Transverse colon (tissue), 4 donors: ENCODE measurements around the gene ZNF341. TPM values are rescaled to one million over a fixed set of nuclear protein-coding genes. Genes with fewer than 3 reads are reported as not detected.

Source experiments
- DNase-seq: peaks from one replicate; pipeline ENCODE4 v3.0.0-alpha.2; 2019
- H3K27ac ChIP-seq, 4 donors: fragments of 200-600 bp; sonication (generic); 2 replicates each; pipeline ENCODE4 v1.5.1; 2016 to 2018; ENCODE audit warnings: inconsistent platforms in 4 of 4
- H3K27me3 ChIP-seq: fragments of 200-600 bp; sonication (generic); 2 replicates; pipeline ENCODE4 v1.5.1; 2017; ENCODE audit warnings: inconsistent platforms
- H3K36me3 ChIP-seq, 4 donors: fragments of 200-600 bp; sonication (generic); 2 replicates each; pipeline ENCODE4 v1.5.1; 2017 to 2019; ENCODE audit warnings: inconsistent platforms in 4 of 4
- H3K4me1 ChIP-seq, 4 donors: fragments of 200-600 bp; sonication (generic); 2 replicates each; pipeline ENCODE4 v1.5.1; 2017 to 2020; ENCODE audit warnings: inconsistent platforms in 4 of 4
- H3K4me3 ChIP-seq, 4 donors: fragments of 200-600 bp; sonication (generic); 1 replicate in 1 of 4; 2 replicates in 3 of 4; pipeline versions ENCODE4 v1.5.1 to v1.6.1; 2017 to 2019; ENCODE audit warnings: inconsistent platforms in 4 of 4
- H3K9me3 ChIP-seq, 2 donors: fragments of 200-600 bp; sonication (generic); 2 replicates each; pipeline ENCODE4 v1.5.1; 2017 to 2019; ENCODE audit warnings: inconsistent platforms in 2 of 2
- CTCF ChIP-seq, 5 experiments: fragments of 200-600 bp in 3 of 5; fragments of 450-650 bp in 2 of 5; sonication (generic) in 3 of 5; IDR thresholded peaks; 1 replicate in 2 of 5; 2 replicates in 3 of 5; pipeline ENCODE4 v1.5.1; 2016 to 2017; ENCODE audit warnings: antibody characterized with exemption in 5 of 5, inconsistent platforms in 3 of 5, mild to moderate bottlenecking in 2 of 5, moderate library complexity in 1 of 5
- EP300 ChIP-seq: sonication (generic); formaldehyde crosslinking; IDR thresholded peaks from one replicate; pipeline ENCODE4 v1.6.1; 2017; ENCODE audit warnings: antibody characterized with exemption, low read depth
- POLR2A ChIP-seq: fragments of 450-650 bp; IDR thresholded peaks from one replicate; pipeline ENCODE4 v1.6.1; 2016; ENCODE audit warnings: antibody characterized with exemption, mild to moderate bottlenecking, moderate library complexity
- POLR2AphosphoS5 ChIP-seq, 3 donors: sonication (generic); formaldehyde crosslinking; IDR thresholded peaks; one replicate each; pipeline ENCODE4 v1.6.1; 2016; ENCODE audit warnings: antibody characterized with exemption in 3 of 3
- WGBS, 2 donors: methylation state at CpG; one replicate each; pipeline ENCODE4 v1.1.5; 2018; ENCODE audit warnings: low coverage in 1 of 2; 5-methylcytosine and 5-hydroxymethylcytosine counted together
- in situ Hi-C, 4 donors: fragments of 200-750 bp; cut with MboI; loops; one replicate each; pipeline versions ENCODE4 v1.15.0 to v1.15.1; 2017; ENCODE audit warnings: low sequenced_read_pairs in 3 of 4, low pct_ligation_motif_present in 1 of 4, low pct_unique_long_range_greater_than_20kb in 1 of 4
- intact Hi-C: fragments of 100-400 bp; cut with DNase I; formaldehyde crosslinking; loops from one replicate; pipeline ENCODE4 v1.15.1; 2023; ENCODE audit warnings: low total_unique reads
- total RNA-seq, 4 donors: library from RNA; depleted of rRNA; stranded (reverse); fragments of >200 nt; gene quantifications; one replicate each; pipeline ENCODE4 v1.1.0, GENCODE V29; 2016

The ZNF341 gene
- total RNA-seq, 4 donors from 2014 or later, result 3.8 to 7.2 (median 7.1) TPM

- TF ChIP-seq POLR2AphosphoS5 (IDR thresholded peaks at IDR 0.05), result no peak
- no peak for TF ChIP-seq CTCF (IDR thresholded peaks at IDR 0.05)
- no peak for TF ChIP-seq POLR2A
- TF ChIP-seq EP300, result no peak
- intact Hi-C loops (no loop called here), in situ Hi-C loops (no loop called here)
- Histone ChIP-seq H3K4me1 (no peaks in the 10 kb centered on the region), H3K27ac (no peak overlapping the region), H3K4me3 (no peak overlapping the region), H3K36me3 (peaks cover 0 to 4% (median 2%) of the 10 kb centered on the region in 4 donors), H3K27me3 (no peaks in the 10 kb centered on the region), H3K9me3 (no peaks in the 10 kb centered on the region)
- no peak for DNase-seq
- WGBS, 2 donors, result 89 to 94% methylated on average over 1 to 2 of the region's 2 CpGs
Measured at GRCh38 chr20:33767777-33768138, 36.0 kb downstream of the ZNF341 start.

- intact Hi-C loops, result no loop called here
- no peaks in the 10 kb centered on the region for H3K4me1 ChIP-seq
Measured at GRCh38 chr20:33769043-33769442, 37.2 kb downstream of the ZNF341 start.

GRCh38 chr20:33770005-33770404, 38.2 kb downstream of the ZNF341 start:
- TF ChIP-seq CTCF (IDR thresholded peaks at IDR 0.05), result peak in 4 of 5 experiments; percentile 20 to 41 (median 28)
- no peak for TF ChIP-seq POLR2AphosphoS5 (IDR thresholded peaks at IDR 0.05)
- no peak for TF ChIP-seq EP300
- no peak for TF ChIP-seq POLR2A
- peak; percentile 52 for DNase-seq
- Histone ChIP-seq H3K36me3 (peaks cover 0 to 4% (median 2%) of the 10 kb centered on the region in 4 donors), H3K27me3 (no peaks in the 10 kb centered on the region), H3K4me1 (no peaks in the 10 kb centered on the region), H3K9me3 (no peaks in the 10 kb centered on the region), H3K4me3 (no peak overlapping the region), H3K27ac (no peak overlapping the region)
- in situ Hi-C loops (no loop called here), intact Hi-C loops (no loop called here)
- WGBS, 2 donors, result 83% methylated on average over 10 of the region's 10 CpGs; no CpG with 5 or more reads in 1 of the 2 donors

More at GRCh38 chr20:33769043-33769442, 37.2 kb downstream of the ZNF341 start:
- Histone ChIP-seq H3K36me3 (peaks cover 0 to 4% (median 2%) of the 10 kb centered on the region in 4 donors), H3K9me3 (no peaks in the 10 kb centered on the region), H3K4me3 (no peak overlapping the region), H3K27me3 (no peaks in the 10 kb centered on the region), H3K27ac (no peak overlapping the region)
- no peak for TF ChIP-seq EP300
- no peak for TF ChIP-seq POLR2AphosphoS5 (IDR thresholded peaks at IDR 0.05)
- TF ChIP-seq CTCF (IDR thresholded peaks at IDR 0.05), result no peak
- no peak for TF ChIP-seq POLR2A
- DNase-seq, result no peak
- 52 to 81% methylated on average over 2 to 4 of the region's 4 CpGs for WGBS, 2 donors
- in situ Hi-C loops, result no loop called here

- Histone ChIP-seq H3K27ac (no peak overlapping the region), H3K4me3 (no peak overlapping the region), H3K27me3 (no peaks in the 10 kb centered on the region), H3K4me1 (no peaks in the 10 kb centered on the region), H3K36me3 (peaks cover 0 to 4% (median 0%) of the 10 kb centered on the region in 4 donors), H3K9me3 (no peaks in the 10 kb centered on the region)
- DNase-seq, result no peak
- 95% methylated on average over 5 of the region's 5 CpGs; no CpG with 5 or more reads in 1 of the 2 donors for whole genome bisulfite sequencing, 2 donors
- in situ Hi-C loops, result no loop called here
- intact Hi-C loops, result no loop called here
- TF ChIP-seq EP300 (no peak), POLR2A (no peak), POLR2AphosphoS5 (IDR thresholded peaks at IDR 0.05) (no peak), CTCF (IDR thresholded peaks at IDR 0.05) (no peak)
Measured at GRCh38 chr20:33771938-33772337, 40.1 kb downstream of the ZNF341 start.
